Measurements from ENCODE around the gene GNL3. TPM values are rescaled to one million over a fixed set of nuclear protein-coding genes. Genes with fewer than 3 reads are reported as not detected.

Gene GNL3
- total RNA-seq, 2 experiments from 2014 or later: 66.8 to 67.5 TPM

GRCh38 chr3:52678265-52679198, 7.3 kb upstream of the GNL3 start:
- H3K27ac Mint-ChIP-seq: peak overlapping the region; percentile 38
- H3K27me3 Mint-ChIP-seq: no peaks in the 10 kb centered on the region
- H3K4me3 Mint-ChIP-seq: no peak overlapping the region
- H3K9me3 Mint-ChIP-seq: no peaks in the 10 kb centered on the region
- peaks cover 63% of the 10 kb centered on the region for H3K36me3 Mint-ChIP-seq (ENCODE audit: low read depth)
- no peak for DNase-seq
- peaks cover 46% of the 10 kb centered on the region for H3K4me1 Mint-ChIP-seq
- CTCF ChIA-PET: interaction anchor here (0.5 to 1.0 kb wide), 2 partner anchors 27 to 251 kb away, joined by 3 read pairs; no protein-coding TSS in a partner anchor
- POLR2A ChIA-PET: interaction anchor here (0.9 to 1.5 kb wide), 5 partner anchors 9 to 141 kb away, joined by 3 to 5 read pairs (median 3); no protein-coding TSS in a partner anchor

- Mint-ChIP-seq H3K27ac (no peak overlapping the region), H3K4me1 (peaks cover 52% of the 10 kb centered on the region), H3K36me3 (ENCODE audit: low read depth) (peaks cover 62% of the 10 kb centered on the region), H3K27me3 (no peaks in the 10 kb centered on the region), H3K9me3 (no peaks in the 10 kb centered on the region), H3K4me3 (no peak overlapping the region)
- DNase-seq: no peak
- ChIA-PET CTCF (interaction anchor here (0.6 kb wide), 1 partner anchor 13 kb away, joined by 3 read pairs; no protein-coding TSS in a partner anchor), POLR2A (interaction anchor here (1.5 kb wide), 1 partner anchor 25 kb away, joined by 5 read pairs; no protein-coding TSS in a partner anchor)
These were observed 6.7 kb upstream of the GNL3 start for GRCh38 chr3:52679199-52679538.

- DNase-seq: no peak
- Mint-ChIP-seq H3K36me3 (ENCODE audit: low read depth) (peaks cover 64% of the 10 kb centered on the region), H3K4me1 (peaks cover 59% of the 10 kb centered on the region), H3K27ac (no peak overlapping the region), H3K27me3 (no peaks in the 10 kb centered on the region), H3K4me3 (no peak overlapping the region), H3K9me3 (no peaks in the 10 kb centered on the region)
- POLR2A ChIA-PET: no interaction called here
- CTCF ChIA-PET: interaction anchor here (0.6 kb wide), 1 partner anchor 13 kb away, joined by 3 read pairs; no protein-coding TSS in a partner anchor
These were observed 6.0 kb upstream of the GNL3 start for GRCh38 chr3:52679811-52680210.

DNA sequence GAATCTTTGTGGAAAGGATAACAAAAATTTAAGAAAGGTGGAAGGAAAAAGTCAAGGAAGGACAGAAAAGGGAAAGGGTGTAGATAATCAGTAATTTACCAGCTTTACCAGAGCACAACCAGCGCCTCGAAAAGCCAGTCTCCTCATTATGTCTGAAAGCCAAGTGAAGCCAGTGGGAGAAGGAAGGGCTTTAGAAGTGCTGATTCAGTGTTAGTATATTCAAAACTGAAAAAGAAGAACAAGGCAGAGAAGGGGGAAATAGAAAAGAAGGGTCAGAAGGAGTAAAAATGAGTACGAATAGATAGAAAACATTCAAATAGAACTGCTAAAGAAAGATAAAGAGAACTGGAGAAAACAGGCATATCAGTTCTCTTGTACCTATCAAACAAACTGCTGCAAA, 4.2 kb upstream of the GNL3 start:
- H3K27ac Mint-ChIP-seq: peak overlapping the region; percentile 41
- no peak overlapping the region for H3K4me3 Mint-ChIP-seq
- ChIA-PET CTCF (no interaction called here), POLR2A (interaction anchor here (1.0 kb wide), 1 partner anchor 11 kb away, joined by 3 read pairs; no protein-coding TSS in a partner anchor)
- H3K4me1 Mint-ChIP-seq: peaks cover 65% of the 10 kb centered on the region
- DNase-seq: no peak
- H3K27me3 Mint-ChIP-seq: no peaks in the 10 kb centered on the region
- H3K36me3 Mint-ChIP-seq (ENCODE audit: low read depth): peaks cover 62% of the 10 kb centered on the region
- no peaks in the 10 kb centered on the region for H3K9me3 Mint-ChIP-seq

GRCh38 chr3:52682016-52682415, 3.8 kb upstream of the GNL3 start:
- Mint-ChIP-seq H3K4me3 (no peak overlapping the region), H3K4me1 (peaks cover 67% of the 10 kb centered on the region), H3K9me3 (no peaks in the 10 kb centered on the region), H3K27me3 (no peaks in the 10 kb centered on the region), H3K27ac (peak overlapping the region; percentile 41), H3K36me3 (ENCODE audit: low read depth) (peaks cover 62% of the 10 kb centered on the region)
- DNase-seq: no peak
- POLR2A ChIA-PET: interaction anchor here (1.0 kb wide), 1 partner anchor 11 kb away, joined by 3 read pairs; no protein-coding TSS in a partner anchor
- CTCF ChIA-PET: no interaction called here

DNA sequence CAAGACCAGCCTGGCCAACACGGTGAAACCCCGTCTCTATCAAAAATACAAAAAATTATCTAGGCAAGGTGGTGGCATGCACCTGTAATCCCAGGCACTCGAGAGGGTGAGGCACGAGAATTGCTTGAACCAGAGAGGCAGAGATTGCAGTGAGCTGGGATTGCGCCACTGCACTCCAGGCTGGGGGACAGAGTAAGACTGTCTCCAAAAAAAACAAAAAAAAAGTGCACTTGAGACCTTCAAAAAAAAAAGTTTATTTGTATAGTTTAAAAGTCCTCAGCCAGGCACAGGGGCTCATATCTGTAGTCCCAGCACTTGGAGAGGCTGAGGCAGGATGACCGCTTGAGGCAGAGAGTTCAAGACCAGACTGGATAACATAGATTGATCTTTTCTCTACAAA, 2.2 kb upstream of the GNL3 start:
- ChIA-PET POLR2A (interaction anchor here (2.0 to 2.7 kb wide), 2 partner anchors 12 to 361 kb away, joined by 11 to 12 read pairs; partner anchors contain the start of gene SFMBT1), CTCF (no interaction called here)
- H3K36me3 Mint-ChIP-seq (ENCODE audit: low read depth): peaks cover 65% of the 10 kb centered on the region

GRCh38 chr3:52684184-52684583, 1.6 kb upstream of the GNL3 start:
- Mint-ChIP-seq H3K4me3 (peak overlapping the region; percentile 87), H3K9me3 (no peaks in the 10 kb centered on the region), H3K4me1 (peaks cover 83% of the 10 kb centered on the region), H3K27ac (peak overlapping the region; percentile 89), H3K36me3 (ENCODE audit: low read depth) (peaks cover 65% of the 10 kb centered on the region), H3K27me3 (no peaks in the 10 kb centered on the region)
- POLR2A ChIA-PET: interaction anchor here (1.1 to 6.3 kb wide), 6 partner anchors 12 to 361 kb away, joined by 4 to 78 read pairs (median 8); partner anchors contain the start of genes GLT8D1, SFMBT1 and SPCS1
- DNase-seq: no peak
- CTCF ChIA-PET: interaction anchor here (1.0 kb wide), 1 partner anchor 272 kb away, joined by 7 read pairs; no protein-coding TSS in a partner anchor

More for the DNA sequence above, 2.2 kb upstream of the GNL3 start:
- H3K27me3 Mint-ChIP-seq: no peaks in the 10 kb centered on the region
- H3K27ac Mint-ChIP-seq: peak overlapping the region; percentile 27
- no peaks in the 10 kb centered on the region for H3K9me3 Mint-ChIP-seq
- no peak for DNase-seq
- H3K4me3 Mint-ChIP-seq: peak overlapping the region; percentile 38
- H3K4me1 Mint-ChIP-seq: peaks cover 82% of the 10 kb centered on the region

- peak overlapping the region; percentile 87 for H3K4me3 Mint-ChIP-seq
- peaks cover 63% of the 10 kb centered on the region for H3K36me3 Mint-ChIP-seq (ENCODE audit: low read depth)
- no peaks in the 10 kb centered on the region for H3K9me3 Mint-ChIP-seq
- H3K4me1 Mint-ChIP-seq: peaks cover 80% of the 10 kb centered on the region
- peak; percentile 83 for DNase-seq
- CTCF ChIA-PET: interaction anchor here (1.0 kb wide), 1 partner anchor 273 kb away, joined by 7 read pairs; no protein-coding TSS in a partner anchor
- peak overlapping the region; percentile 89 for H3K27ac Mint-ChIP-seq
- H3K27me3 Mint-ChIP-seq: no peaks in the 10 kb centered on the region
- POLR2A ChIA-PET: interaction anchor here (0.8 to 6.3 kb wide), 11 partner anchors 12 to 407 kb away, joined by 3 to 78 read pairs (median 4); partner anchors contain the start of genes GLT8D1, NEK4, SFMBT1 and SPCS1
These were observed 535 bp upstream of the GNL3 start for GRCh38 chr3:52685285-52685708.

- CTCF ChIA-PET: interaction anchor here (2.3 kb wide), 1 partner anchor 9 kb away, joined by 6 read pairs; no protein-coding TSS in a partner anchor
- peaks cover 67% of the 10 kb centered on the region for H3K4me1 Mint-ChIP-seq
These were observed 2.4 kb downstream of the GNL3 start for GRCh38 chr3:52688266-52688665.

DNA sequence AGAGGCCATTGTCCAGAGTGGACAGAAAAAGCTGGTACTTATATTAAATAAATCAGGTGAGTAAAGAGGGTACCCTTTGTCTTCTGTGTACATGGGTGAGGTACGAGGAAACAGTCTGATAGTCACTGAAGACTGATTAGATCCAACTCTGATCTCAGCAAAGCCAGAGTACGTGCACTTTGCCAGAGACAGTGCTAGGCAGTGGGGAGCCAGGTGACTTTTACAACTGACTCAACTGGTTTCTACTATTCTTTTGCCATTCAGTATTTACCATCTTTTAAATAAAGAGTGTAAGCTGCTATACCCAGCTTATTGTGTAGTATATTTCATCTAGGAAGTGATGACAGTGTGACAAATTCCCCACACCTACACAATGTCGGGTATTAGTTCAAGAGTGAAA, 3.3 kb downstream of the GNL3 start:
- ChIA-PET POLR2A (interaction anchor here (0.7 to 6.3 kb wide), 5 partner anchors 8 to 156 kb away, joined by 3 to 78 read pairs (median 3); partner anchors contain the start of genes GLT8D1, NEK4 and SPCS1), CTCF (no interaction called here)
- Mint-ChIP-seq H3K4me3 (no peak overlapping the region), H3K36me3 (ENCODE audit: low read depth) (peaks cover 80% of the 10 kb centered on the region), H3K27me3 (no peaks in the 10 kb centered on the region), H3K4me1 (peaks cover 59% of the 10 kb centered on the region), H3K9me3 (no peaks in the 10 kb centered on the region), H3K27ac (peak overlapping the region; percentile 1)
- no peak for DNase-seq

More at GRCh38 chr3:52688266-52688665, 2.4 kb downstream of the GNL3 start:
- Mint-ChIP-seq H3K36me3 (ENCODE audit: low read depth) (peaks cover 72% of the 10 kb centered on the region), H3K4me3 (no peak overlapping the region), H3K9me3 (no peaks in the 10 kb centered on the region), H3K27ac (peak overlapping the region; percentile 53), H3K27me3 (no peaks in the 10 kb centered on the region)
- DNase-seq: no peak
- POLR2A ChIA-PET: interaction anchor here (0.7 to 6.3 kb wide), 4 partner anchors 9 to 157 kb away, joined by 3 to 78 read pairs (median 10); partner anchors contain the start of genes GLT8D1 and SPCS1

DNA sequence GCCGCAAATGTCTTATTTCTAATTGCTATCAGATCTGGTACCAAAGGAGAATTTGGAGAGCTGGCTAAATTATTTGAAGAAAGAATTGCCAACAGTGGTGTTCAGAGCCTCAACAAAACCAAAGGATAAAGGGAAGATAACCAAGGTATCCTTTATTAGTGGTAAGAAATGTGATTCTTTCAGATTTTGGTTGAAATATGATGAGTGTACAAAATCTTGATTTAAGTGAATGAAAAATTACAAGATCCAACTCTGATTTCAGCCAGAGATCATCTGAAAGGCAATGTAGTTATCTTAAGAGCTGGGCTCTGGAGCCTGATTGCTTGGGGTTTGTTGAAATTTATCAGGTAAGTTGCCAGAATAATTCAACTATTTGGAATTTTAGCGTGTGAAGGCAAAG, 4.7 kb downstream of the GNL3 start:
- Mint-ChIP-seq H3K4me3 (no peak overlapping the region), H3K4me1 (peaks cover 54% of the 10 kb centered on the region), H3K9me3 (no peaks in the 10 kb centered on the region), H3K36me3 (ENCODE audit: low read depth) (peaks cover 87% of the 10 kb centered on the region), H3K27ac (no peak overlapping the region), H3K27me3 (no peaks in the 10 kb centered on the region)
- DNase-seq: no peak
- ChIA-PET POLR2A (interaction anchor here (1.1 to 6.3 kb wide), 4 partner anchors 13 to 39 kb away, joined by 3 to 78 read pairs (median 15); partner anchors contain the start of genes GLT8D1 and SPCS1), CTCF (no interaction called here)

GRCh38 chr3:52693071-52693470, 7.2 kb downstream of the GNL3 start:
- Mint-ChIP-seq H3K27ac (no peak overlapping the region), H3K27me3 (no peaks in the 10 kb centered on the region), H3K4me1 (peaks cover 39% of the 10 kb centered on the region), H3K36me3 (ENCODE audit: low read depth) (peaks cover 85% of the 10 kb centered on the region), H3K4me3 (no peak overlapping the region), H3K9me3 (no peaks in the 10 kb centered on the region)
- DNase-seq: no peak
- POLR2A ChIA-PET: interaction anchor here (3.8 kb wide), 1 partner anchor 12 kb away, joined by 24 read pairs; the partner anchor contains the start of genes GLT8D1 and SPCS1
- CTCF ChIA-PET: interaction anchor here (0.6 kb wide), 2 partner anchors 43 to 105 kb away, joined by 3 to 4 read pairs; no protein-coding TSS in a partner anchor

Measured in activated CD4-positive, alpha-beta memory T cell treated with anti-CD3 and anti-CD28 coated beads, Interleukin-2, amount 10 ng/mL, durations not matched to agents 7 days and 5 days (primary cell).